PC-3 (cell line): Measurements from ENCODE around the gene CCDC71L.

Experiments used
- EZH2 ChIP-seq: fragments of 300-600 bp; sonication (generic); IDR thresholded peaks from one replicate; pipeline ENCODE4 v1.6.1; 2017; ENCODE audit warnings: antibody characterized with exemption, mild to moderate bottlenecking, low read length; ENCODE audit not compliant: unreplicated experiment
- TF ChIP-seq, protein P1 (sequence below): fragments of 300-600 bp; sonication (generic); conservative IDR thresholded peaks from 2 replicates; pipeline ENCODE4 v1.5.1; 2017; ENCODE audit warnings: antibody characterized with exemption, low read depth, mild to moderate bottlenecking, low read length

DNA sequence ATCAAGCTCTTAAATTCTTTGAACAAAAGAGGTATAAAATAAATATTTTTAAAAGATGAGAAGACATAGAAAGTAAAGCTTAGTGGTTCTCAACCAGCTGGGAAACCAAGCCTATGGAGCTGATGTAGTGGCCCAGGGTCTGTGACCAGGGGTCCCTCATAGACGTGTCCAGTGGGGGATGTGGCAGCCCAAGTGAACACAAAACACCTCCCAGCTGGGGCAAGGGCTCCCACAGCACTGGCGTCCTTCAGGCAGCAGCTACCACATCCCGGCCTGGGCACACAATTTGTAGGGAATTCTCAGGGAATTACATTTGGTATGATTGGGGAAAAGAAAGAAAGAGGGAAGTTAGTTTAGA lies 17.8 kb upstream of the CCDC71L start:
- TF ChIP-seq, protein P1, sequence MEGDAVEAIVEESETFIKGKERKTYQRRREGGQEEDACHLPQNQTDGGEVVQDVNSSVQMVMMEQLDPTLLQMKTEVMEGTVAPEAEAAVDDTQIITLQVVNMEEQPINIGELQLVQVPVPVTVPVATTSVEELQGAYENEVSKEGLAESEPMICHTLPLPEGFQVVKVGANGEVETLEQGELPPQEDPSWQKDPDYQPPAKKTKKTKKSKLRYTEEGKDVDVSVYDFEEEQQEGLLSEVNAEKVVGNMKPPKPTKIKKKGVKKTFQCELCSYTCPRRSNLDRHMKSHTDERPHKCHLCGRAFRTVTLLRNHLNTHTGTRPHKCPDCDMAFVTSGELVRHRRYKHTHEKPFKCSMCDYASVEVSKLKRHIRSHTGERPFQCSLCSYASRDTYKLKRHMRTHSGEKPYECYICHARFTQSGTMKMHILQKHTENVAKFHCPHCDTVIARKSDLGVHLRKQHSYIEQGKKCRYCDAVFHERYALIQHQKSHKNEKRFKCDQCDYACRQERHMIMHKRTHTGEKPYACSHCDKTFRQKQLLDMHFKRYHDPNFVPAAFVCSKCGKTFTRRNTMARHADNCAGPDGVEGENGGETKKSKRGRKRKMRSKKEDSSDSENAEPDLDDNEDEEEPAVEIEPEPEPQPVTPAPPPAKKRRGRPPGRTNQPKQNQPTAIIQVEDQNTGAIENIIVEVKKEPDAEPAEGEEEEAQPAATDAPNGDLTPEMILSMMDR, result no peak
- TF ChIP-seq EZH2, result no peak
